GM12874 (cell line): ENCODE data around the gene ZNF546.

Source experiments
- CTCF ChIP-seq: IDR thresholded peaks from 2 replicates; pipeline ENCODE4 v1.5.1; 2011; ENCODE audit warnings: low read depth, mild to moderate bottlenecking, control low read depth, low read length, moderate library complexity; ENCODE audit not compliant: insufficient read depth

Gene ZNF546

GRCh38 chr19:39994361-39994760, 2.5 kb upstream of the ZNF546 start:
- TF ChIP-seq CTCF, result no peak

- TF ChIP-seq CTCF, result no peak
Observed at GRCh38 chr19:39995794-39996193, 1.1 kb upstream of the ZNF546 start.

- TF ChIP-seq CTCF, result no peak
Observed at GRCh38 chr19:39996218-39996810, 546 bp upstream of the ZNF546 start.

- no peak for TF ChIP-seq CTCF
Observed at GRCh38 chr19:39997638-39998216, 867 bp downstream of the ZNF546 start.

- TF ChIP-seq CTCF, result no peak
Observed at GRCh38 chr19:39998501-39998900, 1.6 kb downstream of the ZNF546 start.

GRCh38 chr19:40005691-40006272, 8.9 kb downstream of the ZNF546 start:
- TF ChIP-seq CTCF, result no peak

- no peak for TF ChIP-seq CTCF
Observed at GRCh38 chr19:40006273-40006691, 9.4 kb downstream of the ZNF546 start.
